A673 (cell line): ENCODE data around the gene VSIG1.

ENCODE experiments used
- CTCF ChIP-seq: fragments of 300-800, 200-600 bp; sonication (generic); conservative IDR thresholded peaks from 2 replicates; pipeline ENCODE4 v1.5.1; 2017; ENCODE audit warnings: low read depth, mild to moderate bottlenecking, antibody characterized with exemption, low read length, moderate library complexity, mixed read lengths
- EZH2 ChIP-seq: fragments of 200-600 bp; sonication (generic); IDR thresholded peaks from 2 replicates; pipeline ENCODE4 v1.6.1; 2017; ENCODE audit warnings: borderline replicate concordance, low read depth, mild to moderate bottlenecking, mixed read lengths, antibody characterized with exemption, low read length; ENCODE audit not compliant: poor library complexity, severe bottlenecking

GRCh38 chrX:108034725-108035124 is 10.1 kb upstream of the VSIG1 start:
- TF ChIP-seq CTCF, result no peak
- TF ChIP-seq EZH2, result no peak
